Uterus (tissue), 4 donors: Measurements from ENCODE around the gene CPVL. TPM values are rescaled to one million over a fixed set of nuclear protein-coding genes. Genes with fewer than 3 reads are reported as not detected.
A peak's percentile ranks its signal among the peaks of the same experiment; 100 is the strongest.

Source experiments
- DNase-seq, 2 donors: peaks; one replicate each; pipeline ENCODE4 v3.0.0-alpha.2; 2019 to 2020
- H3K27ac ChIP-seq, 2 donors: fragments of 200-600 bp; sonication (generic); 1 replicate in 1 of 2; 2 replicates in 1 of 2; pipeline ENCODE4 v1.5.1; 2016 to 2018
- H3K27me3 ChIP-seq, 2 donors: fragments of 200-600 bp; sonication (generic); one replicate each; pipeline ENCODE4 v1.5.1; 2018 to 2019; ENCODE audit warnings: control low read depth in 1 of 2
- H3K36me3 ChIP-seq, 2 donors: fragments of 200-600 bp; sonication (generic); one replicate each; pipeline ENCODE4 v1.5.1; 2019; ENCODE audit warnings: control low read depth in 1 of 2
- H3K4me1 ChIP-seq, 2 donors: fragments of 200-600 bp; sonication (generic); one replicate each; pipeline ENCODE4 v1.5.1; 2018 to 2019; ENCODE audit warnings: control low read depth in 1 of 2
- H3K4me3 ChIP-seq, 2 donors: fragments of 200-600 bp; sonication (generic); 1 replicate in 1 of 2; 2 replicates in 1 of 2; pipeline ENCODE4 v1.5.1; 2018 to 2019; ENCODE audit warnings: mild to moderate bottlenecking in 1 of 2
- H3K9me3 ChIP-seq, 2 donors: fragments of 200-600 bp; sonication (generic); one replicate each; pipeline ENCODE4 v1.5.1; 2019; ENCODE audit warnings: control low read depth in 1 of 2
- CTCF ChIP-seq, 4 experiments: fragments of 200-600 bp in 2 of 4; fragments of 450-650 bp in 2 of 4; sonication (generic) in 2 of 4; IDR thresholded peaks; one replicate each; pipeline ENCODE4 v1.5.1; 2016 to 2019; ENCODE audit warnings: antibody characterized with exemption in 4 of 4, mild to moderate bottlenecking in 2 of 4, moderate library complexity in 1 of 4
- POLR2A ChIP-seq, 2 donors: fragments of 450-650 bp; IDR thresholded peaks; one replicate each; pipeline ENCODE4 v1.6.1; 2016; ENCODE audit warnings: antibody characterized with exemption in 2 of 2, mild to moderate bottlenecking in 1 of 2, moderate library complexity in 1 of 2
- intact Hi-C: fragments of 100-400 bp; cut with DNase I; formaldehyde crosslinking; loops from one replicate; pipeline ENCODE4 v1.15.1; 2023; ENCODE audit warnings: low total_unique reads
- total RNA-seq, 4 donors: library from RNA; depleted of rRNA in 3 of 4; stranded (reverse); fragments of >200 nt in 3 of 4; gene quantifications; one replicate each; pipeline versions ENCODE4 v1.1.0 to v1.2.4, GENCODE V29; 2014 to 2023
- donor health status: DM: yes; HTN: yes; CAD: no.

CPVL gene
- total RNA-seq, 4 donors from 2014 or later = 8.5 to 21.1 (median 14.5) TPM

- Histone ChIP-seq H3K36me3 (no peaks in the 10 kb centered on the region), H3K27me3 (no peaks in the 10 kb centered on the region), H3K27ac (no peak overlapping the region), H3K9me3 (no peaks in the 10 kb centered on the region), H3K4me3 (no peak overlapping the region), H3K4me1 (no peaks in the 10 kb centered on the region)
- DNase-seq = no peak
- TF ChIP-seq POLR2A (IDR thresholded peaks at IDR 0.05) (no peak), CTCF (IDR thresholded peaks at IDR 0.05) (no peak)
- intact Hi-C loops = no loop called here
These were observed 102.8 kb downstream of the CPVL start for GRCh38 chr7:29043576-29043975.

- Histone ChIP-seq H3K4me3 (no peak overlapping the region), H3K9me3 (no peaks in the 10 kb centered on the region), H3K27ac (no peak overlapping the region), H3K36me3 (no peaks in the 10 kb centered on the region), H3K4me1 (no peaks in the 10 kb centered on the region), H3K27me3 (no peaks in the 10 kb centered on the region)
- no peak for DNase-seq
- intact Hi-C loops = no loop called here
- TF ChIP-seq CTCF (IDR thresholded peaks at IDR 0.05) = no peak
These were observed 103.5 kb downstream of the CPVL start for GRCh38 chr7:29042824-29043231.

- Histone ChIP-seq H3K36me3 (no peaks in the 10 kb centered on the region), H3K27ac (no peak overlapping the region), H3K4me3 (no peak overlapping the region), H3K4me1 (no peaks in the 10 kb centered on the region), H3K9me3 (no peaks in the 10 kb centered on the region), H3K27me3 (no peaks in the 10 kb centered on the region)
- DNase-seq = no peak
- TF ChIP-seq CTCF (IDR thresholded peaks at IDR 0.05) = no peak
- TF ChIP-seq POLR2A (IDR thresholded peaks at IDR 0.05) = no peak
- intact Hi-C loops = no loop called here
These were observed 104.3 kb downstream of the CPVL start for GRCh38 chr7:29041991-29042390.

GRCh38 chr7:29040579-29040925, 105.8 kb downstream of the CPVL start:
- no peaks in the 10 kb centered on the region for H3K9me3 ChIP-seq
- DNase-seq = peak; percentile 31 to 51
- H3K36me3 ChIP-seq = no peaks in the 10 kb centered on the region
- H3K4me1 ChIP-seq = no peaks in the 10 kb centered on the region
- H3K27ac ChIP-seq = peak overlapping the region in 1 of 2 donors; percentile 25
- H3K27me3 ChIP-seq = no peaks in the 10 kb centered on the region
- intact Hi-C loops = no loop called here
- TF ChIP-seq POLR2A (IDR thresholded peaks at IDR 0.05) = no peak
- TF ChIP-seq CTCF (IDR thresholded peaks at IDR 0.05) = no peak
- no peak overlapping the region for H3K4me3 ChIP-seq

- H3K4me3 ChIP-seq = no peak overlapping the region
- intact Hi-C loops = no loop called here
- H3K36me3 ChIP-seq = no peaks in the 10 kb centered on the region
- H3K4me1 ChIP-seq = no peaks in the 10 kb centered on the region
- no peaks in the 10 kb centered on the region for H3K9me3 ChIP-seq
- DNase-seq = no peak
- H3K27ac ChIP-seq = peak overlapping the region in 1 of 2 donors; percentile 25
- H3K27me3 ChIP-seq = no peaks in the 10 kb centered on the region
- no peak for TF ChIP-seq CTCF (IDR thresholded peaks at IDR 0.05)
- no peak for TF ChIP-seq POLR2A (IDR thresholded peaks at IDR 0.05)
These were observed 106.3 kb downstream of the CPVL start for GRCh38 chr7:29039821-29040578.
